GM11168 (cell line): ENCODE results near the gene PUS7L.

Source experiments
- in situ Hi-C: fragments of 300-500 bp; cut with MboI; formaldehyde crosslinking; loops from one replicate; pipeline ENCODE4 v1.12.0; 2022; ENCODE audit warnings: low sequenced_read_pairs; ENCODE audit not compliant: unreplicated experiment

Gene PUS7L

DNA sequence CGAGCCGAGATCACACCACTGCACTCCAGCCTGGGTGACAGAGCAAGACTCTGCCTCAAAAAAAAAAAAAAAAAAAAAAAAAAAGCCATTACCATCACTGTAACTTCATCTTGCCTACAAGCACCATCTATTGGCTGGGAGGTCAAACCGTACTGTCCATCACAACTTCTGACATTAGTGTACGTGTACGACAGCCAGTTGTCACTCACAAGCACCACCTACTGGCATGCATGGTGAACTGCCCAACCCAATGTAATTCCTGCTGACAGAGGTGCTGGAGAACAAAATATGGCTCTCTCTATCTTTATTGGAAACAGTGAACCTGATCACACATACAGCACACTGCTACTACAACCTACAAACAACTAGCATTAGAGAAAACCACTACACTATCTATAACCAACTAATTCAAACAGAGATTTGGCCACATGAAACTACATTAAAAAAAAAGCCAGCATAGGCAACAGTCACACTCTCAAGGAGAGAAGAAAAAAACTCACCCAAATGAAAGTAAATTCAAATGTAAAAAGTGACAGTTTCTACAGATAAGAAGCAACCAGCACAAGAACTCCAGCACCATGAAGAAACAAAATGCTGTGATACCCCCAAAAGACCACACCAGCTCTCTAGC, 82.3 kb downstream of the PUS7L start:
- in situ Hi-C loops = no loop called here

DNA sequence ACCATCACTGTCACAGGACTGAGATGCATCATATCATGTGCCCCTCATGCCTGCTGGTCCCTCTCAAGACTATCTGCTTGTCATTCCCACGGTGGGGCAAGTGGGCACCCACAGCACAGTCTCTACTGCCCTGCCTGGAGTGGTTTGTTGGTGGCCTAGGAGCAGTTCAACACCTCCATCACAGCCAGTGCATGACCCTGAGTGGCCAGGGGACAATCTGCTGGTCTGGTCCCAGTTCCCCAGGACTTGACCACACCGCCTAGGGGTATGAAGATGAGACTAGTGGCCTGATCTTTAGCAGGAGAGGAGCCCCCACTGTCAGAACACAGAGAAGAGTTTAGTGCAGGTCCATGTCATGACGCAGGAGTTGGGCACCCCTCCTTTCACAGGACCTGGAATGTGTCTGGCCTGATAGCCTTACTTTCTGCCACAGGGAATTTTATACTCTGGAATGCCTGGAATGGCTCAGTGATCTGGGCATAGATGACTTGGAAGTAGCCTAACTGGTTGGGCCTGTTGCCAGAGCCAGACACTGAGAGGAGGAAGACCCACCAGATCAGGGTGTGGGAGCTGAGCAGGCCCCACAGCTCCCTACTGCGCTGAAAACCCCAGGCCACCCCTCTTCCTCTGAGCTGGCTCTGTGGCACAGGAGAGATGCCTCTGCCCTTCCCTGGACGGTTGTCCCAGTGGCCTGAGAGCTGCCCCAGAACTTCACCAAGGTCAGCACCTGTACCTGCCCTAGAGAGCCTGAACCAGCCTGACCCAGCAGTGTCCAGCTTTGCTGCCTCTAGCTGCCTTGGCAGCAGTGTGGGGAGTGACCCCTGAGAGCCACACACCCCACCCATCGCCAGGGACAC, 83.3 kb downstream of the PUS7L start:
- in situ Hi-C loops = no loop called here

DNA sequence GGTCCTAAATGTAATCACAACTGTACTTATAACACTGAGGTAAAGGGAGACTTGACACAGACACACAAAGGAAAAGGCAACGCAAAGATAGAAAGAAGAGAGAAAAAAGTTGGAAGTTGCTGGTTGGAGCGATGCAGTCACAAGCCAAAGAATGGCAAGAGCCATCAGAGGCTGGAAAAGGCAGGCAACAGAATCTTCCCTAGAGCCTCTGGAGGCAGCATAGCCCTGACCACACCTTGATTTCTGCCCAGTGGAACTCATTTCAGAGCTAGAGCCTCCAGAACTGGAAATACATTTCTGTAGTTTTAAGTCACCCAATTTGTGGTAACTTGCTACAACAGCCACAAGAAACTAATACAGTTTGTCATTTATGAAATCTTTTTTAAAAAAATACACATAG, 89.2 kb downstream of the PUS7L start:
- in situ Hi-C loops = no loop called here
